Tibial artery (tissue), 4 donors: ENCODE results near the gene TNFRSF6B.
"Not testable (repeated sequence)": the region's sequence is repeated elsewhere in the genome, so short reads cannot be mapped to it uniquely, and the experiment has no call there.

Experiments
- DNase-seq, 2 donors: peaks; one replicate each; pipeline ENCODE4 v3.0.0-alpha.2; 2019
- H3K27ac ChIP-seq, 2 donors: fragments of 200-600 bp; sonication (generic) in 1 of 2; 1 replicate in 1 of 2; 2 replicates in 1 of 2; pipeline ENCODE4 v1.5.1; 2018 to 2019; ENCODE audit warnings: mild to moderate bottlenecking in 1 of 2
- H3K27me3 ChIP-seq, 2 donors: fragments of 200-600 bp; sonication (generic) in 1 of 2; one replicate each; pipeline versions ENCODE4 v1.5.1 to v1.6.0; 2016 to 2019
- H3K36me3 ChIP-seq, 3 donors: fragments of 200-600 bp; sonication (generic) in 2 of 3; one replicate each; pipeline ENCODE4 v1.5.1; 2016 to 2019; ENCODE audit warnings: mild to moderate bottlenecking in 2 of 3
- H3K4me1 ChIP-seq, 4 donors: fragments of 200-600 bp; sonication (generic) in 2 of 4; 1 replicate in 3 of 4; 2 replicates in 1 of 4; pipeline ENCODE4 v1.5.1; 2016 to 2019
- H3K4me3 ChIP-seq, 2 donors: fragments of 200-600 bp; sonication (generic) in 1 of 2; 1 replicate in 1 of 2; 2 replicates in 1 of 2; pipeline ENCODE4 v1.5.1; 2018 to 2019; ENCODE audit warnings: mild to moderate bottlenecking in 2 of 2
- H3K9me3 ChIP-seq, 3 donors: fragments of 200-600 bp; sonication (generic) in 1 of 3; one replicate each; pipeline ENCODE4 v1.5.1; 2016 to 2019
- CTCF ChIP-seq, 2 experiments: fragments of 200-600 bp in 1 of 2; fragments of 450-650 bp in 1 of 2; IDR thresholded peaks; one replicate each; pipeline ENCODE4 v1.5.1; 2017 to 2019; ENCODE audit warnings: antibody characterized with exemption in 2 of 2, mild to moderate bottlenecking in 1 of 2, moderate library complexity in 1 of 2
- intact Hi-C: fragments of 100-400 bp; cut with DNase I; formaldehyde crosslinking; loops from one replicate; pipeline ENCODE4 v1.15.0; 2023; ENCODE audit warnings: low total_unique reads

TNFRSF6B gene

DNA sequence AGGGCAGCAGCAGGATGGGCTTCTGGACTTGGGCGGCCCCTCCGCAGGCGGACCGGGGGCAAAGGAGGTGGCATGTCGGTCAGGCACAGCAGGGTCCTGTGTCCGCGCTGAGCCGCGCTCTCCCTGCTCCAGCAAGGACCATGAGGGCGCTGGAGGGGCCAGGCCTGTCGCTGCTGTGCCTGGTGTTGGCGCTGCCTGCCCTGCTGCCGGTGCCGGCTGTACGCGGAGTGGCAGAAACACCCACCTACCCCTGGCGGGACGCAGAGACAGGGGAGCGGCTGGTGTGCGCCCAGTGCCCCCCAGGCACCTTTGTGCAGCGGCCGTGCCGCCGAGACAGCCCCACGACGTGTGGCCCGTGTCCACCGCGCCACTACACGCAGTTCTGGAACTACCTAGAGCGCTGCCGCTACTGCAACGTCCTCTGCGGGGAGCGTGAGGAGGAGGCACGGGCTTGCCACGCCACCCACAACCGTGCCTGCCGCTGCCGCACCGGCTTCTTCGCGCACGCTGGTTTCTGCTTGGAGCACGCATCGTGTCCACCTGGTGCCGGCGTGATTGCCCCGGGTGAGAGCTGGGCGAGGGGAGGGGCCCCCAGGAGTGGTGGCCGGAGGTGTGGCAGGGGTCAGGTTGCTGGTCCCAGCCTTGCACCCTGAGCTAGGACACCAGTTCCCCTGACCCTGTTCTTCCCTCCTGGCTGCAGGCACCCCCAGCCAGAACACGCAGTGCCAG is at the start of gene TNFRSF6B:
Gene TNFRSF6B (plus strand): TSS at position 25 of the 729 bp plus-strand sequence. CDS start 116 bp downstream, at position 141.
- TF ChIP-seq CTCF (IDR thresholded peaks at IDR 0.05): no peak
- peak; percentile 20 to 67 for DNase-seq
- Histone ChIP-seq H3K9me3 (no peaks in the 10 kb centered on the region), H3K27me3 (no peaks in the 10 kb centered on the region), H3K4me3 (peak within 1 kb of the TSS in 1 of 2 donors; percentile 34), H3K36me3 (peaks cover 0 to 46% (median 44%) of the 10 kb centered on the region in 3 donors), H3K4me1 (peaks cover 0 to 43% (median 34%) of the 10 kb centered on the region in 4 donors), H3K27ac (no peak within 1 kb of the TSS)
- intact Hi-C loops: no loop called here

DNA sequence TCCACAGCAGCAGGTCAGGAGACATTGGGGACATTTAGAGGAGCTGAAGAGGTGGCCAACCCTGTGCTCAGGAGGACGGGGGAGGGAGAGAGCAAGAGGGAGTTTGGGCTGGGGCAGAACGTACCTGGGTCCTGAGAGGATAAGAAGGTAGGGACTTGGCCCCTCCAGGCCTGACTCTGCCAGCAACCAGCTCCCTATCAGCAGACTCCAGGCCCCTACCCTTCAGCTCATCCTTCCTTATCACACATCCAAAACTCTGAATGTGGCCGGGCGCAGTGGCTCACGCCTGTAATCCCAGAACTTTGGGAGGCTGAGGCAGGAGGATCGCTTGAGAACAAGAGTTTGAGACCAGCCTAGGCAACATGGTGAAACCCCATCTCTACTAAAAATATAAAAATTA is 48.3 kb upstream of the TNFRSF6B start:
- TF ChIP-seq CTCF (IDR thresholded peaks at IDR 0.05): no peak
- no peaks in the 10 kb centered on the region for H3K9me3 ChIP-seq
- DNase-seq: no peak
- no peak overlapping the region for H3K4me3 ChIP-seq
- peaks cover 0 to 20% (median 14%) of the 10 kb centered on the region in 4 donors for H3K4me1 ChIP-seq
- H3K27ac ChIP-seq: no peak overlapping the region
- no peaks in the 10 kb centered on the region for H3K36me3 ChIP-seq
- intact Hi-C loops: no loop called here
- H3K27me3 ChIP-seq: peaks cover 0 to 17% of the 10 kb centered on the region in 2 donors

DNA sequence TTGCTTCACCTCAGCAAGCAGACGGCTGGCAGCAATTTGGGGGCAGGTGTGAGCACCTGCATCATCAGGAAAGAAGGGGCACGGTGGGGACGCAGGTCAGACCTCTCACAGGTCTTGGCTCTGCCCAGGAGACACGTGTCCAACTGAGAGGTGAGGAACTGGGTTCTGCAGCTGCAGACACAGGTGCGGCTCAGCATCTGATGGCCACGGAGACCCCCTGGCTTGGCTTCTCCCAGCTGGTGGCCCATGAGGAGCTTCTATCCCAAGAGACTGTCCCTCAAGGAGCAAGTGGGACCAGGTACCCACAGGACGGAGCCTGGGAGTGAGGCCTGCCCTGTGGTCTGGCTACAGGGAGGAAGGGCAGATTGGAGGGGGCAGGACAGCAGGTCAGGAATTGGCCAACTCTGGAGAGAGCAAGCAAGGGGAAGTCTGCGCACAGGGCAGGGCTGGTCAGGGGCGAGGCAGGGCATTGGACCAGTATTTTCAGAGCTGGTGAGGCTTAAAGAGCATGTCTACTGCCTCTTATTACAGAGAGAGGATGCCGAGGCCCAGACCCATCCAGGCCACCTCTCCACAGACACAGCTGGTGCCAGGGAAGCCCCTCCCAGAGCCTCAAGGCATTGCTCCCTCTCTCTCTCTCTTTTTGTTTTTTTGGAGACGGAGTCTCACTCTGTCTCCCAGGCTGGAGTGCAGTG is 47.4 kb upstream of the TNFRSF6B start:
- no peaks in the 10 kb centered on the region for H3K36me3 ChIP-seq
- intact Hi-C loops: no loop called here
- H3K27me3 ChIP-seq: peaks cover 0 to 16% of the 10 kb centered on the region in 2 donors
- DNase-seq: no peak
- peaks cover 0 to 29% (median 21%) of the 10 kb centered on the region in 4 donors for H3K4me1 ChIP-seq
- no peak for TF ChIP-seq CTCF (IDR thresholded peaks at IDR 0.05)
- no peak overlapping the region for H3K4me3 ChIP-seq
- no peaks in the 10 kb centered on the region for H3K9me3 ChIP-seq
- no peak overlapping the region for H3K27ac ChIP-seq

GRCh38 chr20:63650486-63650885 is 46.0 kb upstream of the TNFRSF6B start:
- not testable (repeated sequence) for H3K36me3 ChIP-seq, H3K4me3 ChIP-seq, H3K27ac ChIP-seq, H3K9me3 ChIP-seq, DNase-seq
- intact Hi-C loops: loop anchor here (10.0 kb wide), 1 partner anchor 84 kb away; the partner anchor contains the start of genes LIME1 and SLC2A4RG
- H3K27me3 ChIP-seq: peaks cover 0 to 18% of the 10 kb centered on the region in 2 donors
- H3K4me1 ChIP-seq: peaks cover 0 to 31% (median 23%) of the 10 kb centered on the region in 4 donors

DNA sequence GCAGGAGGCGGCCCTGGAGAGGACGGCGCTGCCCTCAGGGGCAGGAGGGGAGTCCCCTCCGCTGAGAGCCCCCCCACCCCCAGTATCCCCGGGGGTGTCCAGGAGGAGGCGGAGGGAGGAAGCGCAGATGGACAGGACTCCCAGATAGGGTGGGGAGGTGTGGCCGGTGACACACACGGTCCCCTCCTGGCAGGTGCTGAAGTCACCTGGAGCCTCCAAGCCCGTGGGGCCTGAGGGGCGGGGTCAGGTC is 44.6 kb upstream of the TNFRSF6B start:
- Histone ChIP-seq H3K4me3 (peak overlapping the region; percentile 46 to 52), H3K36me3 (no peaks in the 10 kb centered on the region), H3K4me1 (peaks cover 0 to 32% (median 23%) of the 10 kb centered on the region in 4 donors), H3K27ac (no peak overlapping the region), H3K27me3 (peaks cover 0 to 18% of the 10 kb centered on the region in 2 donors), H3K9me3 (no peaks in the 10 kb centered on the region)
- no peak for DNase-seq
- TF ChIP-seq CTCF (IDR thresholded peaks at IDR 0.05): no peak
- intact Hi-C loops: loop anchor here (10.0 kb wide), 1 partner anchor 83 kb away; the partner anchor contains the start of genes LIME1 and SLC2A4RG
